CD4-positive, alpha-beta T cell treated with Interleukin-10 for 1 hour (primary cell): Measurements from ENCODE around the gene FGF9.

Experiments
- DNase-seq: peaks from one replicate; pipeline ENCODE4 v3.0.0-alpha.2; 2020

FGF9 gene

GRCh38 chr13:21719463-21719862 is 48.6 kb downstream of the FGF9 start:
- no peak for DNase-seq

GRCh38 chr13:21723807-21724505 is 53.1 kb downstream of the FGF9 start:
- no peak for DNase-seq

DNA sequence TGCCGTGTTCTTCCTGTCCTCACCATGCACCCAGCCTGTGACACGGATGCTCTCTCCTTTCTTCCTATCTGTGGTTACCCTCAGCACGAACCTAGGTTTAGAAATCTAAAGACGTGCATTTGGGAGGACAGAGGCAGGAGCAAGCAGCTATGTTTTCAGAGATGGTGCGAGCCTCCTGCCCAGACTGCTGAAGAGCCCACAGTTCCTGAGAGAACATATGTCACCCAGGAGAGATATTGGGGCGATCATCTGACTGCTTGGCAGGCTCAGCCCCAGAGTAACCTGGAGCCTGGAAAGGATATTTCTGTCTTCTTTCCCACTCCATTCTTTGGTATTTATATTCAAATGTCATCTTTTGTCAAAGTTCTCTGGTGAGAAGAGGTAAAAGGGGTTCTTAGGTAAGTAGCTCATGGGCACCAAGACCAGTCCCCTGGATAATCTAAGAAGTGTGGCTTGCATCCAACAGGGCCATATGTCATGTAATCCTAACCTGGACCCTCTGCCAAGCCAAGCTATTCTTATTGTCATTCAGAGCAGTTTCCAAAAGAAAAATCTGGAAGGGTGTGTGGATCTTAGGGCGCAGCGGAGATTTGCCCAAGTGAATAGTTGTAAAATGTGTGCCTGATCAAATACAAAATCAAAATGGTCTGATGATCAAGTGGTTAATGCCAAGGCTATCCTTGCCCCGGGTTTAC is 59.5 kb downstream of the FGF9 start:
- no peak for DNase-seq

DNA sequence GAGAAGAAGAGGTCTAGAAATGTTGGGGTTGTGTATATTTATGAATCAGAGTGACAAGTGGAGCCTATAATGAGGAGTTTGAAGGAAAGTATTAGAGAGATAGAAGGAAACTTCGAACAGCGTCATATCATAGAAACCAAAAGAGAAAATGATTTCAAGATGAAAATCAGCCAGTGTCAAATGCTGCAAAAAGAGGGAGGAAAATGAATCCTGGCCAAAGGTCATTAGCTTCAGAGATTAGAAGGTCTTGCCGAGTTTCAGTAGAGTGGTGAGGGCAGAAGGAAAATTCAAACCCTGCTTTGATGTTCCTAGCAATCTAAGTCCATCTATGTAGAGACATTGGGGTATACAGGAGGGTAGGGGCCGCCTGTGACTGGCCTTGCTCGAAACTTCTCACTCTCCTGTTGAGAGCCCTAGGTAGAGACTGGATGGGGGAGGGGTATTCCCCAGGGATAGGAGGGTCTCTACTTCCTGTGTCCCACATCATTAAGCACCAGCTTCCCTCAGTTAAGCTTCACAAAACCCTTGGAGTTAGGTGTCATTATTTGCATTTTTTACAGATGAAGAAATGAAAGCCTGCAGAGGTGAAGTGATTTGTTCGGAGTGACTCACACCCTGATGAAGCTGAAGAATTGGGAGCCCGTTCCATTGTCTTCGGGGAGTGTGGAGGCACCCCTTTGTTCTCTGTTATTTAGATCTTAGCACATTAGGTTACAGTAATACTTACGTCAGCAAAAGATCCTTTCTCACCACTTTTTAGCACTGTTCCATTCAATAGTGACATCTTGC is 62.8 kb downstream of the FGF9 start:
- DNase-seq = no peak

DNA sequence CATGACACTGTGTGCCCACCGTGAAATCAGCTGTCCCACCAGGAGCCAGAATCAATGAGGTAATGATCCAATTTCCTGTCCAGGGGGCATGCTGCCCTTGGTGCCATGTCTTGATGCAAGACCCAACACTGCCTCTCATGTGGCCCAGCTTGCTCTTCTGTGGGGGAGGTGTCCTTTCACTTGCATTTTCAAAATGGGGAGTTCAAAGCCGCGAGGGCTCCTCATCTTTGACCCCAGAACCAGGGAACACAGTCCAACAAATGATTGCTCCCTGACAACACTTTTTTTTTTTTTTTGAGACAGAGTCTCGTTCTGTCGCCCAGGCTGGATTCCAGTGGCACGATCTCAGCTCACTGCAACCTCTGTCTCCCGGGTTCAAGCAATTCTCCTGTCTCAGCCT is 64.1 kb downstream of the FGF9 start:
- DNase-seq = no peak

DNA sequence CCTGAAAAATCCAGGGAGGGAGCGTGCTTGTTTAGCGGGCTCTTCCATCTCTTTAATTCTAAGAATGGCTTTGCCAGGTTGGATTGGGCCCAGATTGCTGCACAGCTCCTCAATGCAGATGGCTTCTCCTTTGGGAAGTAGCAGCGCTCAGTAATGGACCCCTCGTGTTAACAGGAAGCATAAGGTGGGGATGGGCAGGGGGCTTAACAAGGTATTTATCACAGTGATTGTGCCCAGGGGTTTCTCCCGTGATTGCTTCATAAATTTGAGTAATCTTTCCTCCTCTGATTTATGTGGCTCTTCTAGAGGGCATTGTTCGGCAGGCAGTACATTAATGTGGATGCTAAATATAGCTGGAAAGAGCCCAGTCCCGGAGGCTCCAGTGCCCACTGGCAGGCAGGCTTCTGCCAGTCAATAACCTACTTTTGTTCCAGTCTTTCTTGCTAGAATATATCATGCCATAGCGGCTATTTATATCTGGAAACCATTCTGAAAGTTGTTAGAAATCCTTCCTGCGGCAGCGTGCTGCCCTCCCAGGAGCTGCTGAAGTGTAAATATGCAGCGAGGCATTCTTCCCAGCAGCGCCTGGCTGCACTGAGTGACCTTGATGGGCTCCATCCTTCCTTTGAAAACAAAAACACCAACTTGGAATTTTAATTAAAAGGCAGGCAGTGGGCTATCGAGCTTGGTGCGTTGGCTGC is 65.0 kb downstream of the FGF9 start:
- no peak for DNase-seq

DNA sequence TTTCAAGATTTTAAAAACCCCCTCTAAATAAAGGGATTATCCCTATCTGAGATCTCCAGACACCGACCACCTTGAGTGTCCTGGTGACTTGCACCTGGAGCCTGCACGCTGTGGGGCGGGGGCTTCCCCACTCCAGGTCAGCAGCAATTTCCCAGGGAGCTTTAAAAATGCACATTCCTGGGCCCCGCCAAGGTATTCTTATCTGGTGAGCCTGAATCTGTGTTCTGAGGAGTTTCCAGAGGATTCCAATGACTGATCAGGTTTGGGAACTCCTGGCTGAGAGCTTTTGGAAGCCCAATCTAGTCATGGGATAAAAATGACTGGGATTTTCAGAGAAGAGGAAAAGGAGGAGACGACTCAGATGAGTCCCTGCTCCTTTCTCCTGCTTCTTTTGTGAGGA is 66.1 kb downstream of the FGF9 start:
- no peak for DNase-seq

DNA sequence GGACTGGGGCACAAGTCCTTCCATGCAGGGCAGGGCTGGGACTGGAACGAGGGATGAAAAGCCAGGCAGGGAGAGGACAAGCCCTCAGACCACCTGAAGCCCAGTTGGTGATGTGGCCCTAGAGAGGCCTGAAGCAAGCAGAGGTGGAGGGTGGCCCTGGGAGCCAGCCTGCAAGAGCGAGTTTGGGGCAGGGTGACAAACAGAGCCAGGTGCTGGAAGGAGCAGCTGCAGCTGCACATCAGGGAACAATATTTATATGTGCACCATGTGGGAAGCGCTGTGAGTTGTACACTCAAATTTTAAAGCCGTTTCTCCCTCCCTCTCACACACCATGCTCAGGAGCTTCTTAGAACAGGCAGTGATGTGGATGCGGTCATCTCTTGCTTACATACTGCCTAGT is 67.8 kb downstream of the FGF9 start:
- DNase-seq = no peak

DNA sequence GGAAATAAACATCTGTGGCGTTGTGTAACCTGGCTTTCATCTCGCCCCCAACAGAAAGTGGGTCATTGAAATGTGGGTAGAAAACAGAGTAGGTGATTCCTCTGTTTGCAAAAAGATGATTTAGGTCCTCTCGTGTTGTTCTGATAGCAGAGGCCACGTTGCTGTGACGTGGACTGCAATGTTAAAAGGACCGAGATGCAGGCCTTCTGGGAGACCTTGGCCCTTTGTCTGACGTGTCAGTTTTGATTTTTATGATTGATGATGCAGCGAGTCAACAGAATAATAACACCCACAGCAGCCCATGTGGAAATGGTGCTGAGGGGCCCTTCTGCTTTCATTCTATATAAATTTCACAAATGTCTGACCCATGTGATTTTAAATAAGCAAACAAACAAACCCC is 68.9 kb downstream of the FGF9 start:
- DNase-seq = no peak

- no peak for DNase-seq
Observed at GRCh38 chr13:21741396-21741979, 70.6 kb downstream of the FGF9 start.

DNA sequence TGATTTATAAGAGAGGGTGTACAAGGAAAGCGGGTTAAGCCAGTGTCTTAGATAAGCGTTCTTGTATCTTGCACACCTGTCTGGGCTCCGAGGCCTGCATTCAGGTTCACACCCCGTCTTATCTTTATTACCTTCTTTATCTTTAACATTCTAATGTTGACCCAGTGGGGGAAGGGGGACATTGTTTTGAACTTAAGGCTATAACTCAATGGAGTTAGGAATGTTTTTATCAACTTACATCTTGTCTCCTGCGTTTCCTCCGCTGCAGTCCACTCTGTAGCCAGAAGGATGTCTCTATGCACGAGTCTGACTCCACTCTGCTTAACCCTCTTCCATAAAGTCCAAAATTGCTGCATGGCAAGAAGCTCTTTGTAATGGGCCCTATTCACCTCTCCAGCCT is 71.2 kb downstream of the FGF9 start:
- no peak for DNase-seq

DNA sequence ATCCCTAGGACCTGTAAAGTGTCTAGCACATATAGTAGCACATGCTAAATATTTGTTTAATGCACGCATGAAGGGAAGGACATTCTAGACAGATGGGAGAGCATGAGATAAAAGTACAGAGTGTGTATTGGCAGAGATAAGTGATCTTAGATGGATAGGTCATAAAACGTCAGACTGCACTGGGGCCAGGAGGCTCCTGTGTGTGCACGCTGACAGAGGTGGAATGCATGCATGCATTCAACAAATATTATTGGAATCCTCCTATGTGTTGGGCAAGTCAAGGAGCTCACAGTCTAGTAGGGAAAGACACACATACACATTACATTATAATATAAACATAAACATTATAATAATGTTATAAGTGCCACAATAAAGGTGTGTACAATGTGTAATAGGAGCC is 73.3 kb downstream of the FGF9 start:
- DNase-seq = no peak

- no peak for DNase-seq
Observed at GRCh38 chr13:21745307-21745706, 74.4 kb downstream of the FGF9 start.

GRCh38 chr13:21747456-21747855 is 76.6 kb downstream of the FGF9 start:
- DNase-seq = no peak

DNA sequence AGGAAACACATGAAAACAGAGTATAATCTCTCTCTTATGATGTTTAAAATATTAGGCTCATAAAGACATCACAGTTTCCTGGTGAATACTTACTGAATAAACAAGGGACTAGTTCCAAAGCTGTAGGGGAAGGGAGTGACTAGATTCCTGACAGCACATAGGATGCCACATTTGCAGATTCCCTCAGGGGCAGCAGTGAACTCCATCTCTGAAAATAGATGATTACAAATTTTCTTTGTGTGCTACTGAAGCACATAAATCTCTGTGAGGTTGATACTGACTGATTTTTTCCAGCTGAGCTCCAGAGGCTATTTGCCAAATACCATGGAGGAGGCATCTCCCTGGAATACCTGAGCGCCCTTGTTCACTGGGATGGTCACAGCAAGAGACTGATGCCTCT is 77.3 kb downstream of the FGF9 start:
- no peak for DNase-seq

DNA sequence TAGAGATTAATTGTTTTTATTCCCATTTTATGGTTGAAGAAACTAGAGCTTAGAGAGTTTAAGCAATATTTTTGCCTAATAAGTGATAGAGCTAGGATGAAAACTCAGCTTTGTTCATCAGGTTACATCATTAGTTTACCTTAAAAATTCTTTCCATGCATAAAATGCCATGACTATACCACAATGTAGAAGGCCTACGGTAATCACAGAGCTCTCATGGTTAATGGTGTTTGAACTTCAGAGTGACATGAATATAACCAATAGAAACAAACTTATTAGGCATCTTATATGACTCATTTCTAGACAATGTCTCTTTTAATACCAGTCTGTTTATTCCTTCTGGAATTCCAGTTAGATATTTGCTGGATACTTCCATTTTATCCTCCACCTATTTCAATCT is 78.5 kb downstream of the FGF9 start:
- no peak for DNase-seq

GRCh38 chr13:21752501-21752900 is 81.6 kb downstream of the FGF9 start:
- DNase-seq = no peak

DNA sequence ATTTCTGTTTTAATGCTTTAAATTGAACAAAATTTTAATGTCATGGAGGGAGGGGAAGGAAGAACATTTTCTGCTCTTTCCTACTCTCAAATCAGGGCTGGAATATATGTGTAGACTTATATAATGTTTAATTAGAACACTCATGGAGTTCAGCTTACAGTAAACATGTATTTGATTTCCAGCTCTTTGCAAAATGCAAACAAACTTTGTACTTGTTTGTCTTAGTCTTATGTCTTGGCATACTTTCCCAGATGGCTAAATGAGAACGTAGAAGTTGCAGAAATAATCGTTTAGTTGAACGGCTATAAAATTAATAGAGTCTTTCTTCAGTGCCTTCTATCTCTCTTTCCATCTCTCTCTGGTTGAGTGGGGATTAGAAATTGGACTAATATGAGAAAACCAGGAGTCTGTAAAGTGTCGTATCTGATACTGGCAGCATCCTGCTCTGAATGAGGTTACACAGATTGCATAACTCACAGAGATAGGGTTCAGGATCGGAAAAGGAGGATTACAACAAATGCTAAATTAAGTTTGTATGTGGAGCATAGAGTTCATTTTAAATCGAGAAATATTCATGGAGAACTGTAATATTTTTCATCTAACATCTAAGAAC is 82.3 kb downstream of the FGF9 start:
- no peak for DNase-seq
